Mammary epithelial cell (primary cell): ENCODE data around the gene TRDMT1.

ENCODE experiments used
- CTCF ChIP-seq, 2 donors: IDR thresholded peaks in 1 of 2; conservative IDR thresholded peaks in 1 of 2; 2 replicates each; pipeline ENCODE4 v1.5.1; 2011 to 2012; ENCODE audit warnings: inconsistent platforms in 2 of 2, low read length in 2 of 2, mild to moderate bottlenecking in 2 of 2, control low read depth in 1 of 2, low read depth in 1 of 2; ENCODE audit not compliant: insufficient read depth in 1 of 2; ENCODE audit errors: extremely low read depth in 1 of 2
- EZH2 ChIP-seq: IDR thresholded peaks from 2 replicates; pipeline ENCODE4 v1.6.1; 2012; ENCODE audit warnings: low read length, inconsistent platforms, borderline replicate concordance

GRCh38 chr10:17248964-17249363 is 47.5 kb upstream of the TRDMT1 start:
- no peak for TF ChIP-seq CTCF (conservative IDR thresholded peaks at IDR 0.05 in 1 of 2, IDR thresholded peaks at IDR 0.05 in 1 of 2; ENCODE audit: extremely low read depth in 1 of 2, insufficient read depth in 1 of 2, low read depth in 1 of 2, low read length in 2 of 2)
- TF ChIP-seq EZH2, result no peak
